ENCODE data around the gene IFIT5.
"Not testable (repeated sequence)": the region's sequence is repeated elsewhere in the genome, so short reads cannot be mapped to it uniquely, and the experiment has no call there.

The IFIT5 gene

GRCh38 chr10:89414146-89414878 is at the start of gene IFIT5:
Gene IFIT5, plus strand, starts transcription at chr10:89414568. Its CDS starts 231 bp downstream, at chr10:89414799.
- DNase-seq: peak; percentile 33

- no peak for DNase-seq
Observed at GRCh38 chr10:89367529-89367928, 46.8 kb upstream of the IFIT5 start.

- DNase-seq: no peak
Observed at GRCh38 chr10:89368129-89368528, 46.2 kb upstream of the IFIT5 start.

- DNase-seq: no peak
Observed at GRCh38 chr10:89369156-89370105, 44.9 kb upstream of the IFIT5 start.

GRCh38 chr10:89371079-89371478 is 43.3 kb upstream of the IFIT5 start:
- no peak for DNase-seq

GRCh38 chr10:89371987-89372386 is 42.4 kb upstream of the IFIT5 start:
- no peak for DNase-seq

- DNase-seq: no peak
Observed at GRCh38 chr10:89373916-89374711, 40.3 kb upstream of the IFIT5 start.

- DNase-seq: no peak
Observed at GRCh38 chr10:89374713-89375141, 39.6 kb upstream of the IFIT5 start.

- DNase-seq: no peak
Observed at GRCh38 chr10:89377705-89378637, 36.4 kb upstream of the IFIT5 start, which contains the start of gene IFIT1B. Gene IFIT1B, plus strand, starts transcription at chr10:89378056. Its CDS starts 80 bp downstream, at chr10:89378136.

GRCh38 chr10:89379103-89379502 is 35.3 kb upstream of the IFIT5 start:
- no peak for DNase-seq

GRCh38 chr10:89382757-89383156 is 31.6 kb upstream of the IFIT5 start:
- no peak for DNase-seq

GRCh38 chr10:89384474-89385340 is 29.7 kb upstream of the IFIT5 start:
- DNase-seq: no peak

- DNase-seq: no peak
Observed at GRCh38 chr10:89388806-89389205, 25.6 kb upstream of the IFIT5 start.

GRCh38 chr10:89389254-89389653 is 25.1 kb upstream of the IFIT5 start:
- DNase-seq: no peak

- no peak for DNase-seq
Observed at GRCh38 chr10:89390476-89391225, 23.7 kb upstream of the IFIT5 start.

- DNase-seq: not testable (repeated sequence)
Observed at GRCh38 chr10:89391226-89391576, 23.2 kb upstream of the IFIT5 start.

- DNase-seq: no peak
Observed at GRCh38 chr10:89391907-89392756, 22.2 kb upstream of the IFIT5 start, which contains the start of gene IFIT1. Gene IFIT1, plus strand, starts transcription at chr10:89392623. Its CDS starts 90 bp downstream, at chr10:89392713.

GRCh38 chr10:89392974-89393373 is 21.4 kb upstream of the IFIT5 start:
- no peak for DNase-seq

GRCh38 chr10:89393898-89394297 is 20.5 kb upstream of the IFIT5 start:
- DNase-seq: no peak
